GM18499 (cell line): ENCODE measurements around the gene TTC31.

Experiments
- ATAC-seq: cut with Tn5 transposase; IDR thresholded peaks from one replicate; pipeline ENCODE4 v1.9.1; 2021; ENCODE audit warnings: moderate number of reproducible peaks; ENCODE audit not compliant: insufficient read depth, unreplicated experiment

Gene TTC31

DNA sequence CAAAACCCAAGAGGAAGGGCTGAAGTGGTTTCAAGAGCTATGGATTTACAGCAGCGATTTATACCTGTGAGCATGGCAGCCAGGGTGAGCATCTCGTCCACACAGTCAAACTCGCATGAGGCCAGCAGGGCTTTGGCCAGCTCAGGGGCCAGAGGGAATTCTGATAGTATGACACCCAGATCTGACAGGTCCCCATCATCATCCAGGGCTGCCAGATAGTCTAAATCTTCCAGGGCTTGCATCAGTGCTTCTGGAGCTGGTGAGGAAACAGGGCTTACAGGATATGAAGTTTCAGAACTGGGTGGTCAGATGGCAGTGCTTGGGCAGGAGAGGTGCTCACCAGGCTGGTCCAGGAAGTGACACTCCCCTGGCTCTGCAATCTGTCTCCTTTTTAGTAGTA, 39.6 kb downstream of the TTC31 start:
- no peak for ATAC-seq

GRCh38 chr2:74524005-74524404, 41.1 kb downstream of the TTC31 start:
- no peak for ATAC-seq

DNA sequence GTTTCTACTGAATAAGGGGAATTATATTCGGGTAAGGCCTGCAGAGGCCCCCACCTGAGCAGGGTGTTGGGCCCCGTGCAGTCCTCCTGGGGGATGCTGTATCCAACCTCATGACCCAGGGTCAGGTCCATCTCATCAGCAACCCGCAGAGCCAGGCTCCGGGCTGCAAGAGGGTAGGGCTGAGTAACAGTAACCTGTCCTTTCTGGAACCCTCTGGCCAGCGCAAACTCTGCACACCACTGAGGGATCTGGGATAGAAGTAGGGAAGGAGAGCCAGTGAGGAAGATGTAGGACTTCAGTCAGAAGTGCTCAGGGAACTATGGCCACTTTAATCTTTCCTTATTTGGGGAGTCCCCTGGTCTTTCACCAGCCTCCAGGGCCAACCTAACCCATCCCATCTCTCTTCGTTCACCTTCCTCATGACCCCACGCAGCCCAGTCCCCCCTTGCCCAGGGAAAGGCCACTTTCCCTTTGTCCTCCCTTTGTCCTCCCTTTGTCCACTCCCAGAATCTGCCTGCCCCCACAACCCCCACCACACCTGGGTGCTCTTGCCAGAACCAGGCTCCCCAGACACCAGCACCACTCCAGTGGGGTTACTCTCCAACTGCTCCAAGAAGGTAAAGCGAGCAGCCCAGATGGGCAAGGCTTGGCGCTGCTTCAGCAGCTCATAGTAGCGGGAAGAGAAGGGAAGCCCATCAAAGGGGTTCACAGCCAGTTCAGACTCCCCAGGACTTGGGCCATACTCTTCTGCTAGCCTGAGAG, 42.3 kb downstream of the TTC31 start:
- no peak for ATAC-seq

DNA sequence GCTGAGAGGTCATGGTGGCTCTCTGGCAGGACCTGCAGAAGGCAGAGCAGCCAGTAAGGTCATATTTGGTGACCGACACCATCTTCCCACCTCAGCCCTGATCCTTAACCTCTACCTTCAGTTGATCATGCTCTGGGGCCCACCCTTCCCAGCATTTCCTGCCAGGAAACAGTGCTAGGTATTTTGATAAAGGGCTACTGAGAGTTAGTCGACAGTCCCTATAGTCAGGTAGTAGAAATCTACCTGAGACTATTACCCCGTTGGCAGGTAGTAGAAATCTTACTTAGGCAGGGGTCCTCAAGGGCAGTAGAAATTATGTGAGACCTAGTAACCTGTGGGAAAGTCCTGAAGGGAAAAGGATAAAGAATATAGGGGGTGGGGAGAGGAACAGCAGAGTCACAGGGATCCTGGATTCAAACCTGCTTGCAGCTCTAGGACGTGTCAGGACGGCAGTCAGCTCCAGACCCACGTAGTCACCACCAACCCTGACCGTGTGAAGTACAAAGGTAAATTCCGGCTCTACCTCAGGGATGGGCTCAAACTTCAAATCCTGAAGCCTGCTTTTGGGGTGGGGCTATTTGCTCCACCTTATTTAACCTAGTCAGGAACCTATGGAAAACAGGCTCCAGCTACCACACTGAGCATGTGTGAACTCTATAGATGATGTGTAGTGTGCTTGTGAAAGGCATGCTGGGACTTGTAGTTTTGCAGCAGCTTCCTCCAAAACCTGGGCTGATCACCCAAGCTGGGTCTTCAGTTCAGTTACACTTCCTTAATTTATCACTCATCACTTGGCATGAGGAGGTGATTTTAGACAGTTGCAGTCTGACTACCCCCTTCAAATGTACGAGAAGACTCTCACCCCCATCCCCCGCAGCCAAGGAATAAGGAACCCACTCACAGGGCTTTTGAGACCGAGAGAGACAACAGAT, 43.1 kb downstream of the TTC31 start, which contains the start of gene DQX1:
Gene DQX1, minus strand, starts transcription at position 515 of the 932 bp plus-strand sequence. Its CDS starts 502 bp downstream, at position 13.
- ATAC-seq = no peak

DNA sequence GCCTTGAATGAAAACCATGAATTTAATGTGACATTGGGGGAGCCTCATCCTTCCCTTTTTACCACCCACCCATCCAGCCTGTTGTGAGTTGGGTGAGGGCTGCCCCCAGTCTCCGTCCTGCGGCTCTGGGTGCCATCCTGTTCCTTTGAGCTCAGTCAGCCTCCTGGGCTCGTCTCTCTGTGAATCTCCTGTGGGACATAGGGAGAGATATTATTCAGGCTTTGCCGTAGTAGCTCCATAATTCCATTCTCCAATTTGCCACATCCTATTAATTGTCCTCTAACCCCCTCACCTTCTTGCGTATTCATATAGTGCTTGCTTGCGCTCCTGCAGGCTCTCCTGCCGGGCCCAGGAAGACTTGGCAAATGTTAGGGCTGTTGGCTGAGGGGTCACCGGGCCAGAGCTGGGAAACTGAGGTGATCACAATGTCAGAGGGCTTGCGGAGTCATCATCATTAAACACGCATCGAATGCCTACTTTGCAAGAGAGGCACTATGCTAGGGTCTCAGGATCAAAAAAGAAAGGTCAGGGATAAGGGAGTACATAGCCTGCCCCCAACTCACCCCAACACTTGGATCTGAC, 43.9 kb downstream of the TTC31 start:
- ATAC-seq = no peak

- no peak for ATAC-seq
These were observed 44.9 kb downstream of the TTC31 start for GRCh38 chr2:74527741-74528140.

- peak; percentile 6 for ATAC-seq
These were observed 45.9 kb downstream of the TTC31 start for GRCh38 chr2:74528600-74529356.

DNA sequence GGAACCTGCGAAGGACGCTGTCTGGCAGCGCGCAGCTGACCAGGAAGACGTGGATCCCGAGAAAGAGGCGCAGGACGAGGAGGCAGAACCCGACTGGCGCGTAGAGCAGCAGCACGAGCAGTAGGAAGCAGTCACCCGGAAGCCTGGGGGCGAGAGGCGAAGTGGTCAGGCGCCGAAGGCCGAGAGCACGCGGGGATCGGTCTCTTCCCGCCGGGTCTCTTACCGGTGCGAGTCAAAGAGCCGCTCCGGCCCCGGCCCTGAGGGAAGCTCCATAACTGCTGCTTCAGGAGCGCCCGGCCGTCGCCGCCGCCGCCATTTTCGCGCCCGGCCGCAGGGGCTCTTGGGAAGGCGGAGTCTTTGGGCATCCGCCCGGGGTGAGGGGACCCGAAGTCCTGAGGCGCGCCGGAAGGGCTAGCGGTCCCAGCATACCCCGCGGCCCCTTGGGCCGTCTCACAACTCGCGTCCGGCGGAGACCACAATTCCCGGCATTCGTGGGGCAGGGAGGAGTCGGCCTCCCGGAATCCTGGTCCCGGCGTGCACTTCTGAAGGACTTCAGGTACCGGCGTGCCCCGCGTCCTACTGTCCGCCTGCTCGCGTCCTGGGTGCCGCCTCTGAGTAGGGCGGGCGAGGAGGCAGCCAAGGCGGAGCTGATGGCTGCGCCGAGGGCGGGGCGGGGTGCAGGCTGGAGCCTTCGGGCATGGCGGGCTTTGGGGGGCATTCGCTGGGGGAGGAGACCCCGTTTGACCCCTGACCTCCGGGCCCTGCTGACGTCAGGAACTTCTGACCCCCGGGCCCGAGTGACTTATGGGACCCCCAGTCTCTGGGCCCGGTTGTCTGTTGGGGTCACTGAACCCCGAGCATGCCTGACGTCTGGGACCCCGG, 46.7 kb downstream of the TTC31 start, which contains the start of the genes AUP1 and HTRA2:
Gene AUP1, minus strand, starts transcription at position 350 of the 882 bp plus-strand sequence. Its CDS starts 77 bp downstream, at position 273.
Gene HTRA2, plus strand, starts transcription at position 577 of the 882 bp plus-strand sequence. Its CDS starts 74 bp downstream, at position 651.
- peak; percentile 50 for ATAC-seq

- no peak for ATAC-seq
These were observed 47.6 kb downstream of the TTC31 start for GRCh38 chr2:74530239-74531187.

- no peak for ATAC-seq
These were observed 48.8 kb downstream of the TTC31 start for GRCh38 chr2:74531666-74532065.

- ATAC-seq = no peak
These were observed 49.3 kb downstream of the TTC31 start for GRCh38 chr2:74532222-74532621.

DNA sequence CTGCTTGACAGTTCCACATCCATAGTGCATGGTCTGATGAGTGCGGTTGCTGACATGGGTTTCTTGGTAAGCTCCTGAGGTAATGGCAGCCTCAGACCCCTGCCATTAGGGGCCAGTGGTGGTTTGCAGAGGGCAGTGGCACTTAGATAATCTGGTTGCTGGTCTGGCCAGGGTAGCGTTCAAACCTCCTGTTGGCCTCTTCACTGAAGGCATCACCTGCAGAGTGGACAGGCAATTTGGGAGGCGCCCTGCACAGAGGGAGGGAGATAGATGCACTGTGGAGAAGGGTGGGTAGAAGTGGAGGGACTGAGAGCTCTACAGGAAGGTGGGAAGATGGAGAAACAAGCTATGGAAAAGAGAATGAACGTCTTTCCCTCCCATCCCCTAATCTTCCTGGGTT, 50.6 kb downstream of the TTC31 start:
- ATAC-seq = no peak

DNA sequence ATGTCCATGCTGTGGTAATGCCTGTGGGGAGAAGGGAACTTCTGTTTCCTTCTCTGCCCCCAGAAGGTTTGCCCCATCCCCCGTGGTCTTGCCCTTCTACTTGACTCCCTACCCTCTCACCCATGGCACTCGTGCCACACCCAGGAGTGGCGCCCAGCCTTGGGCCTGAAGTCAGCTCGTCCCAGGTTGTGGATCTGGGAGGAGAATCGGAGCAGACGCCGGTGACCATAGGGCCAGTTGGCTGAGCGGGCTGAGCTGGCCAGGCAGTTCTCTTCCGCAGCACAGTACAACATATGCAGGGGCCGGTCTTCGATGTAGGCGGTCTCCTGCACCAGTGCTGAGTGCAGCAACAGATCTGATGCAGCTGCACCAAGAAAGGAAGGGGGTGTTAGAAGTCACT, 51.5 kb downstream of the TTC31 start:
- ATAC-seq = no peak

GRCh38 chr2:74535440-74535965, 52.6 kb downstream of the TTC31 start:
- ATAC-seq = no peak

DNA sequence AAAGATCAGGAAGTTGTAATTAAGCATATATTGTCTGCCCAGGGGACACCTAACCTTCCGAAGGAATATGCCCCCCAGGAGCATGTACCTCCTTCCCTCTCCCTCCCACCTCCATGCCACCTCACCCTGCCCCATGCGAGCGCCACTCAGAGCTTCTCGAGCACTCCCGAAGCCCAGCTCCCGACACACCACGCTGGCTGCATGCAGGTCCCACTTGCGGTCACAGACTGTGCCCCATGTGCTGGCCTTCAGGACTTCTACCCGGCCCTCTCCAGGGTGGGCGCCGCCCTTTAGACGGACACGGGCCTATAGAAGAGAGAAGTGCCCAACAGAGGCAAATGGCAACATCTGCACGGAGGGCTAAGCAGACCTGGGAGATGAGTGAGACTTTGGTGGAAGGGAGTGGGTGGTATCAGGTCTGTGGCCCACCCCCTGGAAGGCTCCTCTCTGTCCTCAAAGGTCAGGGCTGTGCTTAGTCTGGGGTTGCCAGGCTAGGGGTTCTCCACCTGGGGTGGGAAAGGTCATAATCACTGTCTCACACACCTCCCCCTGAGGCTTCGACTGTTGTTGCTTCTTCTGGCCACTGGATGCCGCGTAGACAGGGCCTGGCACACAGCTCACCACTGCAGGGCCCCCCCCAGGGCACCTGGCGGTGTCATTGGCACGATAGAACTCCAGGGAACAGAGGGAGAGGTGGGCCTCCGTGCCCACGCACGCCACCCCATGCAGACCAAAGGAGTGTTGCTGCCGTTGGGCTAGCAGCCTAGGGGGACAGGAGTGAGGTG, 53.5 kb downstream of the TTC31 start:
- ATAC-seq = no peak

DNA sequence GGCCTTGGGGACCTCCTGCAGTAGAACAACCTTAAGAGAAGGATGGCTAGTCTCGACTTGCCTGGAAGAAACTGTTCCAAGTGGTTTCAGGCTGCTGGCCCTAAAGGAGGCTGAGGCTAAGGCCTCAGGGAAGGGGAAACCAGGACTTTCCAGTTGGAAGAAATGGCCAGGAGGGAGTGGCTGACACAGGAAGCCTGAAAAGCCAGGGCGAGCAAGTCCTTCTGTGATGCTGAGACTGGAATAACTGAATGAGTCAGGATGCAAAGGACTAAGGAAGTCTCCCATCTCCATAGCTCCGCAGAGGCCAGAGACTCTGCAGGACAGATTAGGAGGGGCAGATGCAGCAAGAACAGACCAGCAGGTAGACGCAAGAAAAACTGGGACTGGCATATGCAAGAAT, 54.3 kb downstream of the TTC31 start:
- ATAC-seq = no peak

GRCh38 chr2:74538881-74539339, 56.0 kb downstream of the TTC31 start:
- ATAC-seq = no peak
